ENCODE measurements around the gene SNX8.

GRCh38 chr7:2205036-2205780 is 109.0 kb downstream of the SNX8 start:
- no peak for TF ChIP-seq POLR2A (IDR thresholded peaks at IDR 0.05; ENCODE audit: low read depth, low read length)
- TF ChIP-seq, protein P1, sequence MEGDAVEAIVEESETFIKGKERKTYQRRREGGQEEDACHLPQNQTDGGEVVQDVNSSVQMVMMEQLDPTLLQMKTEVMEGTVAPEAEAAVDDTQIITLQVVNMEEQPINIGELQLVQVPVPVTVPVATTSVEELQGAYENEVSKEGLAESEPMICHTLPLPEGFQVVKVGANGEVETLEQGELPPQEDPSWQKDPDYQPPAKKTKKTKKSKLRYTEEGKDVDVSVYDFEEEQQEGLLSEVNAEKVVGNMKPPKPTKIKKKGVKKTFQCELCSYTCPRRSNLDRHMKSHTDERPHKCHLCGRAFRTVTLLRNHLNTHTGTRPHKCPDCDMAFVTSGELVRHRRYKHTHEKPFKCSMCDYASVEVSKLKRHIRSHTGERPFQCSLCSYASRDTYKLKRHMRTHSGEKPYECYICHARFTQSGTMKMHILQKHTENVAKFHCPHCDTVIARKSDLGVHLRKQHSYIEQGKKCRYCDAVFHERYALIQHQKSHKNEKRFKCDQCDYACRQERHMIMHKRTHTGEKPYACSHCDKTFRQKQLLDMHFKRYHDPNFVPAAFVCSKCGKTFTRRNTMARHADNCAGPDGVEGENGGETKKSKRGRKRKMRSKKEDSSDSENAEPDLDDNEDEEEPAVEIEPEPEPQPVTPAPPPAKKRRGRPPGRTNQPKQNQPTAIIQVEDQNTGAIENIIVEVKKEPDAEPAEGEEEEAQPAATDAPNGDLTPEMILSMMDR (IDR thresholded peaks at IDR 0.05; ENCODE audit: extremely low read depth in 1 of 2, insufficient read depth in 1 of 2, low read depth in 1 of 2, low read length in 2 of 2): no peak

Measured in endothelial cell of umbilical vein (primary cell).